Stimulated activated CD8-positive, alpha-beta memory T cell treated with anti-CD3 and anti-CD28 coated beads, Interleukin-2, amount 100 ng/mL, for 1 hour (primary cell): Measurements from ENCODE around the gene EPN3.

ENCODE experiments used
- DNase-seq, 2 donors: peaks; one replicate each; pipeline ENCODE4 v3.0.0-alpha.2; 2020; ENCODE audit warnings: low read depth in 2 of 2

Gene EPN3

DNA sequence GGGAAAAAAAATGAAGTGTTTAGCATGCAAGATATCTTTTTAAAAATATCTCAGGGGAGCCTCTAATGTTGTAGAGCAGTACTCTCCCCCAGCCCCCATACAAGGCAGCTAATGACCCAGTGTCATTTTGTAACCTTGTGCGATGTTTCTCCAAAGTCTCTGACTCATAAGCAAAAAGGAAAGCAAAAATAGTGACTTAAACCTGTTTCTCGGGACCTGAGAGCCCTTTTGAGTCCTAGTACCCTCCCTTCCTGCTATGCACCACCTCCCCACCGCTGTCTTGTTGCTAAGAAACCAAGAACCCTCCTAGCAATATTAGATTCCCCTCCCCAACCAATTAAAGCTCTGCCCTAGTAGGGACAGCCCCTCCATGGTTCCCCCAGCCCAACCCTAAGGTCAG, 21.5 kb upstream of the EPN3 start:
- no peak for DNase-seq

DNA sequence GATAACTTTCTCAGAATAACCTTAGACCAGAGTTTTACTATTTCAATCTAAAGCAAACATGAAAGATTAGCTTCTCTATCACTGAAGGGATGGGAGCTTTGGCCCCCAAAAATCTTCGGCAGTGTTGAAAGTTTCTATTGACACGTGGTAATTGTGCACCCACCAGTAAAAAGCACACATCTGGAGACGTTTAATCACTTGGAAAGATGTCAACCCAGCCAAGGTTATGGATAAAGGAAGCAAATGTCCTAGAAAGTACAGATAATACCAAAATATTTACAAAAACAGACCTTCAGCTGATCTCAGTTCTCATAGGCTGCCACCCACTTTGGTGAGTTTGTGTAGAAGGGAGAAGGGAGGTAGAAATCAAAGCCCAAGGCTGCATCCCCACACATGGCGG, 19.0 kb upstream of the EPN3 start:
- DNase-seq, result no peak

DNA sequence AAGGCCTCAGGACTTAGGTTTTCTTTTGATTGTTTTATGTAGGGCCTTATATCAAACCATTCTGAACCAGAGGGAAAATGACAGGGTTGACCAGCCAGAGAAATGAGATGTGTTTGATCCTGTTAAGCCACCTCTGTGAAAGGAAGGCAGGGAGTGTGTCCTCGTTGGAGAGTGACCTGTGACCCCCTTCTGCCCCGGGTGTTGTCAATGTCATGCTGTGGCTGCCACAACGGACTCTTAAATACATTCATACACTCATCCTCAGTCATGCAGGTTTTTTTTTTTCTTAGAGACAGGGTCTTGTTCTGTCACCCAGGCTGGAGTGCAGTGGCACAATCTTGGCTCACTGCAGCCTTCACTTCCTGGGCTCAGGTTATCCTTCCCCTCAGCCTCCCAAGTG, 18.1 kb upstream of the EPN3 start:
- no peak for DNase-seq

DNA sequence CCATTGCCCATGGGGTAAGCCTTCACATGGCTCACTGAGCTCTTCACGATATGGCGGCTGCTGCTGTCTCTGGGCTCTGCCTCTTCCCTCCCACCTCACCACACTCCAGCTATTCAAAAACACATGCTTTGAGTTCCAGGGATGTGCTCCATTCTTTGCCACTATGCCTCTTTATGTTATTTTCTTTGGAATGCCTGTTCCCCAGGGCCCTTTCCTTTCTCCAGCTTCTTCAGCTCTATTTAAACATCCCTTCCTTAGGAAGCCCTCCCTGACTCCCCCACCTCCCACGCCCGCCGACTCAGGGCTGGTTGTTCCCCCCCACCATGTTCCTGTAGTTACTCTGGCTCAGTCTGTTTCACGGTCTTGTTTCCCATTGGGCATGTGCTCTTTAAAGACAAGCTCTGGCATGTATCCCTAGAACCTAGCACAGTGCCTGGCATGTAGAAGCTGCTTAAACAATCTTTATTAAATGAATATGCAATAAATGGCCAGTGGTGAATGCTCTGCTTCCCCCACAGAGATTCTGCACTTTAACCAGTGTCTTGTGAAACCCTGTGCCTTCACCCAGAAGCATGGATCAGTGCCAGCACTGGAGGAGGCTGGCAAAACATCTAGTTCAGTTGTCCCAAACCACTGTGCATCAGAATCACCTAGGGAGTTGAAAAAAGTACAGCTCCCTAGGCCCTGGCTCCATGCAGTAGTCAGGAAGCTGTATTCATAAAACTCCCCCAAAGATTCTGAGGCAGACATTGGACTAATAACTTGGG, 17.4 kb upstream of the EPN3 start:
- no peak for DNase-seq

DNA sequence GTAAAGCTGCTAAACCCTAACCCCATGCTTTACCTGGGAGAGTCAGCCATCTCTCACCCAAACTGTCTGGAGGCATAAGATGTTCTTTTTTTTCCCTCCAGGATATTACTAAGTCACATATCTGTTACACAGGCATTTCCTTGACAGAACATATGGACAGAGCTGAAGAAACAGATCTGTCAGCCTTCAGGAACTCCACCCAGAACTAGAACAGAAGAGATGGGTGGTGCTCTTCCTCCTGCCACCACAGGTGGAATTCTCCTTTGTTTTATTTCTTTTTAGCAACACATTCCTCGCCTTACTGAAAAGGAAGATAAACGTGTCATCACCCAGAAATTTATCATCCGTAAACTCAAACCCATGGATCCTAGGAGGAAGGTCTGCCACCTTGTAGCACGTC, 15.5 kb upstream of the EPN3 start:
- DNase-seq, result no peak

DNA sequence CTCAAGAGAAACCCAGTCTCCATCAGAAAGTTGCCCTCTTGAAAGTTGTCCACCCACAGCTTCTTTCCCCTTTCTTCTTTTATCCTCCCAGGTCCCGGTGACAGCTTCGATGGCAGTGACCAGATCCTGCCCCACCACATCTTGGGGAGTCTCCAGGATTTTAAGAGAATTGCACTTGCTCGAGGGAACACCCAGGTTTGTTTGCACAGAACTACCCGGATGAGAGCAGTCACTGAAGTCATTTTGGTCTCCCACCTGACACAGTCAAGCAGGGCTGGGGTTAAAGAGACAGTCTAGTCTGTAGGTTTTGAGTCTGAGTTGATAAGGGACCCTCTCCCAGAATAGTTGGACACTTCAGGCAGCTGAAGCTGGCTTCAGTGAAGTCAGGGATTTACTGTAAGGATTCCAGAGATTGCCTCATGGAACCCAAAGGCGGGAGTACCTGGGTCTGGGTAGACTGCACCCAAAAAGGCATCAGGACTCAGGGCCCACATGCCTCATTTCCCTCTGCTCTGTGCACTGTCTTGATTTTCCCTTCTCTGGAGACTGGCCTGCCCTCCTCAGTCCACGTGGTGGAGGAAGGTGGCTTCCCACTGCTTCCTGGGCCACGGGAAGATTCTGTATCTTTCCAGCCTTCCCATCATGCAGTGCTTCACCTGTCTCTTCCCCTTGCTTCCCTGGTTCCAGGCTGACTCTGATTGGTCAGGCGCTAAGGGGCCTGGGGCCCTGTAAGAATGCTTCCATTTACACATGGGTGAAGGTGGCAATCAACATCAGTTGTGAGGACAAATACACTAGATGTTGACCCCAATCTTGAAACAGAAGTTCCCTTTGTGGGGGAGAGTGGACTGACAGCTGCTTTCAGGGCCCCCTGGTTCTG, 14.8 kb upstream of the EPN3 start:
- no peak for DNase-seq

DNA sequence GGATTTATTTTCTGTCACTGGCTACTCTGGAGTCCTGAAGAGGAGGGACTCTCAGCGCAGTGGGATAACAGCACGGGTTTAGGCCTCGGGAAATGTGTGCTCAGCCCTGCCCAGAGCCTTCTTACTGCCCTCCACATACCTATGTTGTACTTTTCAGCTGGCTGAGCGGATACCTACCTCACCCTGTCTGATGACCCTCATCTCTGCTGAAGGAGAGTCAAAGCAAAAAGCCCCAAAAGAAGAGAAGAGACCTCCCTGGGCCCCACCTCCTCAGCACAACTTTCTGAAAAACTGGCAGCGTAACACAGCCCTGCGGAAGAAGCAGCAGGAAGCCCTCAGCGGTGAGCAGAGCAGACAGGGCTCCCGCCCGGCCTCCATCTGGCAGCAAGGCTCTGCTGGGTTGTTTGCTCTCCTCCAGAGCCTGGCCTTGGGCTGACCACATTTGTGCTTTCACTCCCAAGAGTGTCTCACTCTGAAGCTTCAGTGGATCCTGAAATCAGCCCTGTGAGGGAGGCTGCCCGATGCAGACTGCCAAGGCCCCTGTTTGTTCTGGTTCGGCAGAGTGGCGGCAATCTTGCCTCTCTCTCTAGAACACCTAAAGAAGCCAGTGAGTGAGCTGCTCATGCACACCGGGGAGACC, 14.0 kb upstream of the EPN3 start:
- no peak for DNase-seq

DNA sequence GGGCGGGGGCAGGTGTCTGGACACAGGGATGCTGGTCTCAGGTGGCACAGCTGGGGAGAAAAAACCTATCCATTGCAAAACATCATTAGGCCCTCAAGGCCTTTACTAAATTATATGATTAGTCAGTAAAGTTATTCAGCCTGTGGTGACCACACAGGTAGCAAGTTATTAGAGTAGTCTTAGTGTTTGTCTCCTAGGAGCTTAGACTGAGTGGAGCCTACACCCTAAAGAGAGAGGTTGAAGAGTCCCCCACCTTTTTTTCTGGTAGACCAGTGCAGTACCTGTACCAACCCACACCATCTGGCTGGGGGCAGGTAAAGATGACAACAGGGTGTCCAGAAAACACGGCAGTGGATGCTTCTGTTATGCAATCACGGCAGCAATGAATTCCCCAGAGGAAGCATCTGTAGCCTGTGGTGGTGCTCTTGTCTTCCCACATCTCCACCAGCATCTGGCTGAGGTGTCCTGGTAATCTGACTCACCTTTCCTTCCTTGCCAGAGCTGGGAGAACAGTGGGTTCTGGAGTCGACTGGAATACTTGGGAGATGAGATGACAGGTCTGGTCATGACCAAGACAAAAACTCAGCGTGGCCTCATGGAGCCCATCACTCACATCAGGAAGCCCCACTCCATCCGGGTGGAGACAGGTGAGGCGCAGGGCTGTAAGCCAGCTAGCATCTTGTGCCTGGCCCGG, 13.2 kb upstream of the EPN3 start:
- DNase-seq, result no peak

DNA sequence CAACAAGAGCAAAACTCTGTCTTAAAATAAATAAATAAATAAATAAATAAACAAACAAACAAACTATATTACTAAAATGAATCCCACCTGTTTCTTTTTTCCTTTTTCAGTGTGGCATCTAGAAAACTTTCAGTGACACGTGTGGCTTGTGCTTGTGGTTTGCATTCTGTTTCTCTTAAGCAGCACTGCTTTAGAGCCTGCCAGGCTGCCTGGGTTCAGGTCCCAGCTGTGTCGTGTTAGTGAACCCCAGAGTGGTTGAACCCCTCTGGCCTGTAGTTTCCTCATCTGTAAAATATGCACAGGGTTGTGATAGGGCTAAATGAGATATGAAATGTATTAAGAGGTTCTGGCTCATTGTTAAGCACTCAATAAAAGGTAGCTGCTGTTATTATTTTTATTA, 12.1 kb upstream of the EPN3 start:
- DNase-seq, result no peak

DNA sequence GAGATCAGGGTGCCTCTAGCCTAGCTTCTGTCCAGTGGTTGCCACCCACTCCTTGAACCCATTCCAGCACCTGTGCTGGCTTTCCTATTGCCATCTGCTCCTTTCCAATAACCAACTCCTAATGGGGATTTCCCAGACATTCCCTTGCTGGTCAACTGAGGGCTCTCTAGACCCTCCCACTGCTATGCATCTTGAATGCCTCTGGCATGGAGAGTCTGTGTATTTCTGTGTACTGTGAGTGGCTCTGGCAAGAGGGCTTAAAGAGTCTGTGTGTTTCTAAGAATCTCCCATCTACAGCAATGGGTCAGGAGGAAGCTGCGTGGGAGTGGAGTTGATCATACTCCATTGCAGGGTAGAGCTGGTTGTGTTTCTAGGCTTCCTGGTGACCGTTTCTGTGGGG, 11.0 kb upstream of the EPN3 start:
- no peak for DNase-seq

DNA sequence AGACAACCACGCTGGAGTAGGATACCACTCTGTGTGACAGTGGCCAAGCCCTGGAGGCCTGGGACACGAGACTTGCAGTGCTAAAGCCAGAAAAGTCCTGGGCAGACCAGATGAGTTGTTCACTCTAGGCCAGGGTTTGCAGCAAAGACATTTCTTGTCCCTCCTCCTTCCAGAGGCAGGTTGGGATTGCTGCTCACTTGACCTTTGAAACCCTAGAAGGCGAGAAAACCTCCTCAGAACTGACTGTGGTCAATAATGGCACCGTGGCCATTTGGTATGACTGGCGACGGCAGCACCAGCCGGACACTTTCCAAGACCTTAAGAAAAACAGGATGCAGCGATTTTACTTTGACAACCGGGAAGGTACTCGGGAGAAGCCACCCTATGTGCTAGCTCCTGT, 9.8 kb upstream of the EPN3 start:
- DNase-seq, result no peak

DNA sequence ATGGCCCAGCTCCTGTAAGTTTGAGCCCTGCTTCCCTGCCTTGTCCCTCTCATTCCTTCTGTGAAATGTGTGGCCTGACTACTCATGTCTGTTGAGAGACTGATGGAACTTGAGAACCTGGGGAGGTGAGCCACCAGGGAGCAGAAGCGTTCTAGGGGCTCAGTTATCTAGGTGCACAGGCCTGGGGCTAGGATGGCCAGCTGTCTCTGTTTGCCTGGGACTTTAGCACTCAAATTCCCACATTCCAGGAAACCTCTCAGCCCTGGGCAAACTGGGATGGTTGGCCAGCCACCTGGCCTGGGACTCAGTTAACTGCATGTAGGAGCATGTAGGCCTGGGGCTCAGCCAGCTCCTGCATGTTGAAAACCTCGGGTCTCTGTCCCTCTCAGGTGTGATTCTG, 9.3 kb upstream of the EPN3 start:
- DNase-seq, result no peak

DNA sequence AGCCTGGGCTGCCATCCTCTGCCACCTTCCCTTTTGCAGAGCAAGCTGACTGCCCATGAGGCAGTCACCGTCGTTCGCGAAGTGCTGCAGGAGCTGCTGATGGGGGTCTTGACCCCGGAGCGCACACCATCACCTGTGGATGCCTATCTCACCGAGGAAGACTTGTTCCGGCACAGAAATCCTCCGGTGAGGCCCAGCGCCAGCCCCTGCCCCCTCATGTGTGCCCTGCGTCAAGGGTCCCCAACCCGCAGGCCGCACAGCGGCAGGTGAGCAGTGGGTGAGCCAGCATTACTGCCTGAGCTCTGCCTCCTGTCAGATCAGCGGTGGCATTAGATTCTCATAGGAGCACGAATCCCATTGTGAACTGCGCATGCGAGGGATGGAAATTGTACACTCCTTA, 7.7 kb upstream of the EPN3 start:
- no peak for DNase-seq

DNA sequence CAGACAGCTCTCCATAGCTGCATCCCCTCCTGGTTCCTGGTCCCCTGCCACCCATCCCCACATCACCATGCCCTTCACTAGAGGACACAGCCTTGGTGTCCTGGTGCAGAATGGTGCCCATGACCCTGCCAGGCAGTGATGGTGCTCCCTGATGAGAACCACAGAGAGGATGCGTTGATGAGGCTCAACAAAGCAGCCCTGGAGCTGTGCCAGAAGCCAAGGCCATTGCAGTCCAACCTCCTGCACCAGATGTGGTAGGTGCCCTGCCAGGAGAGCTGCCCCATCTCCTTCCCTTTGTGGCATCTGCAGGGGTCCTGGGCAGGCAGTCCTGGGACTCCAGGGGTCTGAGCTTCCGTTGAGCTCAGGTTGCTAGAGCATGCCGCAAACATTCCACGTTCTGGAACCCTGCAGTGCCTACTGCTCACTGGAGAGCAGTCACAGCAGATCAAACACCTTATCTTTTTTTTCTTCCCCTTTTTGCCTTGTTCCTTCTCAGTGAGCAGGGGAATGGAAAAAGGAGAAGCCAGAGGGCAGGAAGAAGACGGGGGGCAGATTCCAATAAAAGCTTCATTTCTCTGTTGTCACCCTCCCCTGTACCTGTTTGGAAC, 5.3 kb upstream of the EPN3 start:
- DNase-seq, result no peak

DNA sequence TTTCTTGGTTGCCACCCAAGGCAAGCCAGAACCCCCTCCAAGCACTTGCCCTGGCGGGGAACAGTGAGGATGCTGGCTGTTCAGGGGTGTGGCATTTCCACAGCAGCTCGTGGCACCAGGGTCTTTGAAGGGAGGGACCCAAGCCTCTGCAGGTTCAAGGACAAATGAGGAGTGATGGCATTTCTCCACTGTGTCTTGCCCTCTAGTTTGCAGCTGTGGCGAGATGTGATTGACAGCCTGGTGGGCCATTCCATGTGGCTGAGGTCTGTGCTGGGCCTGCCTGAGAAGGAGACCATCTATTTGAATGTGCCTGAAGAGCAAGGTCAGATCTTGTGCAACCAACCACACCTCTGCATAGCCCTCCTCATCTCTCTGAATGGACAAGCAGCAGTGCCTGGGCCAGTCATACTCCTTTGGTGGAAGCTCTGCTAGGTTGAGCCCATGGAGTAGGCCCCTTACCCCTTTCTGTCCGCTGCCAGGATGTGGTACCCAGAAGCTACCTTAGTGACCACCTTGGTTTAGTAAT, 4.5 kb upstream of the EPN3 start:
- DNase-seq, result no peak

DNA sequence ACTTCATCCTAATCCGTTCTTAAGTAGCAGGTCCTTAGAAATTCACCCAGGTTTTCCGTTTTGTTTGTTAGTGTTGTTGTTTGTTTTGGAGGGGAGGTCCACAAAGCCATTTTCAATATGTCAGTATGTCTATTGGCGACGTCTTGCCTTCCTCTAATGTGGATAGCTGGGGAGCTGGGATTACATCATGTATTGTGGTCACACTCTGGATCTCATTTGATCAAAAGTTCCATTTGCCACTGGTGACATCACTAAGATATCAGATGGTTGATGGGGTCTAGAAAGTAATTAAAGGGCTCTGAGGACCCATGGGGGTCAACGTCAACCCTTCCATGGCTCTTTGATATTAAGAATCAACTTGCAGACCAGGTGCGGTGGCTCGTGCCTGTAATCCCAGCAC, 2.7 kb upstream of the EPN3 start:
- DNase-seq, result no peak

DNA sequence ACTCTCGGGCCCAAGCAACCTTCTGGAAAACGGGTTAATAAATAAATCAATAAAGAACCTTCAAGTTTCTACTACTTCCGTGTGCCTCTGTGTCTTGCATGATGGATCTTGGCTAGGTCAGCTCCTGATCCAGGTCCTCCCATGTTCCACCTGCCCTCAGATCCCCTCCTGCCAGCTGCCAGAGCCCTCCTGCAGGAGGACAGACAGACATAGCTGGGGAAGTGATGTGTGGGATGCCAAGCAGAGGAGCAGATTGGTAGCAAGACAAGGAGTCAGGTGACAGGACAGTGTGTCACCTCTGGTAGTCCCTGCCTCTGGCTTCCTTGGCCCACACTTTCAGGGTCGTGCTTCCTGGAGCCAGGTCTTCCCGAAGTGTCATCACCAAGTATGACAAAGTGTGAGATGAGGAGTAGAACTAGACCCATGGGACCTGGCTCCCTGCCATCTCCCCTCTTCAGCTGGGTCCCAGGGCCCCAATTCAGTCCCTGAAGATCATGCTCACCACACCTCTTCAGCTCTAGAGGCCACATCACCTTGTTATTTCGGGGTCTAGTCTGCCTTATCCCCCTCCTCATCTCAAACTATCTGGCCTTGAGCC, 1.0 kb upstream of the EPN3 start:
- DNase-seq, result no peak

DNA sequence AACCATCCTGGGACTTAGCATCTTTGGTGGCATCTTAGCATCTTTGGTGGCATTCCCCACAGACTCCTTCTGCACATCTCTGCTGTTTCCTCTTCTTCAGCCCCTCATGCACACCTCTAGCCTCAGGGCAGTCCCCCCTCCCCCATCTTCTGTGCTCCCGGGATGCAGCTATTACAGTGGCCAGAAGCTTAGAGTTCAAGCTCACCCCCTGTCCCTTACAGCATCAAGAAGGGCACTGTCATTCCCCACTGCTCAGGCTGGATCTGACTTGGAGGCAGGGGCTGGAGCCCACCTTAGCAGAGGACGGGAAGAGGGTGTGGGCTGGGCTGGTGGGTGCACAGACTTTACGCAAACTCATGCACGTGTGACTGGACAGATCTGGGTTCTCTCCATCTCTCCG, 650 bp downstream of the EPN3 start:
- no peak for DNase-seq

DNA sequence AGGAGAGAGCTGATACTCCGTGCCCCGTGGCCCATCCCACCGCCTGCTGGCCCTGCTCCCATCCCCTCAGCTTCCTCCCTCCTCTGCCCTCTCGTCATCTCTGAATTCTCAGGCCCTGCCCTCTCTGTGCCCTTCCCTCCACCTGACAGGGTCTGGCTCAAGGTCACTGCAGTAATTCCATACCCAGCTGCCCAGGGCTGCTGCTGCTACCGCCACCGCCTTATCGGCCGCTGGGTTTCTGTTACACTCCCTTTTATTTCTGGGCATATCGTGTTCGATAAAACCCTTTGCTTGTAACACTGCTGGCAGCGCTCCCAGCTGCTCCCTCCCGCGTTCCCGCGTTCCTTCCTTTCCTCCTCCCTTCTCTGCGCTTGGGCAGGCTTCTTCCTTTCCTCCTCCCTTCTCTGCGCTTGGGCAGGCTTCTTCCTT, 1.2 kb downstream of the EPN3 start:
- DNase-seq, result no peak

DNA sequence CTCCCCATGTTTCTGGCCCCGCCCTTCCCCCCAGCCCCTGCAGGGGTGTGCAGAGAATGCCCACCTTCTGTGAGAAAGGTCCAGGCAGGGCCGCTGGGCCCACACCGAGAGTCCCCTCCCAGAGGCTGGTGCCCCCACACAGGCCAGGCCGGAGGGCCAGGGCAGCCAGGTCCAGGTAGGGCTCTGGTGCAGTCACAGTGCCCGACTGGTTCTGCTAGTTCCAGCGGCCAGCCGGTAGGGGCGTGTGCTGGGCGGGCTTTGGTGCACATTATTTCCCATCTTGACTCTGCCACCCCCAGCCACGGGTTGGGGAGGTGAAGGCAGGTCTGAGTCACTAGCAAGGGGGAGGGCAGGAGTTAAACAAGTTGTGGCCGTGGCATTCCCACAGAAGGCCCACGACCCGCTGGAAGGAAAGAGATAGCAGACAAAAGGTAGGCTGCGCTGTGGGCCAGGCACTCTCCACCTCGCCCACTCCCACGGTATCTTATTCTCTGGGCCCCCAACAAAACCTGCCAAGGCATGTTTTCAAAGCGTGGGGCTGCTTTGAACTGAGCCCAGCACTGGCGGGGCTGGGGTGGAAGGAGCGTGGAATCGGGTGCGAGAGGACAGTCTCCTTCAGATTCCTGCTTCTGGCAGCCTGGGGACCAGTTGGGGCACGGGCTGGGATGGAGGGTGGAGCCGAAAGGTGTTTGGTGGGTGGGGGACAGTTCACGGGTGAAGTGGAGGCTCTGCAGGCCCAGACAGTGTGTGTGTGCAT, 1.9 kb downstream of the EPN3 start:
- DNase-seq, result no peak

DNA sequence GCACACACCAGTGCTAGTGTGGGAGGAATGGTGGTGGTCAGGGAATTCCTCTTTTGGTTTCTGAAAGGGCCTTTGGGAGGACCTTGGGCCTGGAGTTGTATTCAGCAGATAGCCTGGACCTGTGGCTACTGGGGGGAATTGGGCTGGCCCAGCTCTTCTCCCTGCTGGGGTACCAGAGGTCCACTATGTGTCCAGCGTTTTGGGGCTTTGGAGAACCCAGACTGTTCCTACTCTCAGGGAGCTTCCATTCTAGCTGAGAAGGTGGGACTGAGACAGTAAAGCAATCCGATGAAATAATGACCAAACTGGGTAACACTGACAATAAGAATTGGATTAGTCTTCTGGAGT, 2.4 kb downstream of the EPN3 start:
- no peak for DNase-seq
